SK-N-MC (cell line): Measurements from ENCODE around the gene LANCL2.

Experiments
- EZH2 ChIP-seq: fragments of 200-600 bp; sonication (generic); IDR thresholded peaks from one replicate; pipeline ENCODE4 v1.6.1; 2017; ENCODE audit warnings: antibody characterized with exemption
- POLR2AphosphoS5 ChIP-seq: IDR thresholded peaks from 2 replicates; pipeline ENCODE4 v1.6.1; 2012; ENCODE audit warnings: mild to moderate bottlenecking, low read depth, low read length, borderline replicate concordance

GRCh38 chr7:55420530-55420929, 55.4 kb downstream of the LANCL2 start:
- TF ChIP-seq EZH2 = no peak
- no peak for TF ChIP-seq POLR2AphosphoS5
